ENCODE measurements around the gene IL19.
A peak's percentile ranks its signal among the peaks of the same experiment; 100 is the strongest.

Gene IL19

GRCh38 chr1:206824331-206824730, 53.8 kb downstream of the IL19 start:
- no peaks in the 10 kb centered on the region for H3K27me3 ChIP-seq (ENCODE audit: low read depth, low read length)
- no peak overlapping the region for H3K4me3 ChIP-seq (ENCODE audit: low read length)
- peaks cover 12% of the 10 kb centered on the region for H3K4me1 ChIP-seq (ENCODE audit: low read length)
- H3K27ac ChIP-seq (ENCODE audit: low read length) = no peak overlapping the region
- H3K79me2 ChIP-seq (ENCODE audit: low read length) = no peaks in the 10 kb centered on the region
- H3K36me3 ChIP-seq (replicated peaks; ENCODE audit: low read depth, low read length) = no peaks in the 10 kb centered on the region
- TF ChIP-seq EZH2phosphoT487 (IDR thresholded peaks at IDR 0.05; ENCODE audit: low read depth) = no peak
- no peak for TF ChIP-seq CTCF (IDR thresholded peaks at IDR 0.05; ENCODE audit: low read depth, low read length)
- H2AFZ ChIP-seq (ENCODE audit: low read depth, low read length) = no peak overlapping the region
- no peaks in the 10 kb centered on the region for H4K20me1 ChIP-seq (ENCODE audit: insufficient read depth, low read length)
- H3K9ac ChIP-seq (ENCODE audit: low read length) = no peak overlapping the region
- no peaks in the 10 kb centered on the region for H3K9me3 ChIP-seq (ENCODE audit: insufficient read depth, low read length)
- peak overlapping the region; percentile 22; the same call in 1 of the 2 replicates for H3K4me2 ChIP-seq (ENCODE audit: low read length)

GRCh38 chr1:206826394-206826793, 55.8 kb downstream of the IL19 start:
- Histone ChIP-seq H2AFZ (ENCODE audit: low read depth, low read length) (no peak overlapping the region), H3K9ac (ENCODE audit: low read length) (no peak overlapping the region), H3K4me1 (ENCODE audit: low read length) (peaks cover 20% of the 10 kb centered on the region), H3K4me3 (ENCODE audit: low read length) (no peak overlapping the region), H4K20me1 (ENCODE audit: insufficient read depth, low read length) (no peaks in the 10 kb centered on the region), H3K4me2 (ENCODE audit: low read length) (no peak overlapping the region), H3K36me3 (replicated peaks; ENCODE audit: low read depth, low read length) (no peaks in the 10 kb centered on the region), H3K9me3 (ENCODE audit: insufficient read depth, low read length) (no peaks in the 10 kb centered on the region), H3K79me2 (ENCODE audit: low read length) (no peaks in the 10 kb centered on the region), H3K27ac (ENCODE audit: low read length) (no peak overlapping the region), H3K27me3 (ENCODE audit: low read depth, low read length) (peaks cover 5% of the 10 kb centered on the region)
- no peak for TF ChIP-seq EZH2phosphoT487 (IDR thresholded peaks at IDR 0.05; ENCODE audit: low read depth)
- TF ChIP-seq CTCF (IDR thresholded peaks at IDR 0.05; ENCODE audit: low read depth, low read length) = no peak

GRCh38 chr1:206828061-206828460, 57.5 kb downstream of the IL19 start:
- H3K9me3 ChIP-seq (ENCODE audit: insufficient read depth, low read length) = no peaks in the 10 kb centered on the region
- no peak overlapping the region for H3K9ac ChIP-seq (ENCODE audit: low read length)
- H3K79me2 ChIP-seq (ENCODE audit: low read length) = no peaks in the 10 kb centered on the region
- H2AFZ ChIP-seq (ENCODE audit: low read depth, low read length) = no peak overlapping the region
- no peak overlapping the region for H3K4me2 ChIP-seq (ENCODE audit: low read length)
- peaks cover 21% of the 10 kb centered on the region for H3K4me1 ChIP-seq (ENCODE audit: low read length)
- no peak overlapping the region for H3K27ac ChIP-seq (ENCODE audit: low read length)
- H4K20me1 ChIP-seq (ENCODE audit: insufficient read depth, low read length) = no peaks in the 10 kb centered on the region
- H3K27me3 ChIP-seq (ENCODE audit: low read depth, low read length) = peaks cover 6% of the 10 kb centered on the region
- H3K4me3 ChIP-seq (ENCODE audit: low read length) = no peak overlapping the region
- no peaks in the 10 kb centered on the region for H3K36me3 ChIP-seq (replicated peaks; ENCODE audit: low read depth, low read length)
- TF ChIP-seq CTCF (IDR thresholded peaks at IDR 0.05; ENCODE audit: low read depth, low read length) (no peak), EZH2phosphoT487 (IDR thresholded peaks at IDR 0.05; ENCODE audit: low read depth) (no peak)

- no peak overlapping the region for H2AFZ ChIP-seq (ENCODE audit: low read depth, low read length)
- peaks cover 13% of the 10 kb centered on the region for H3K27me3 ChIP-seq (ENCODE audit: low read depth, low read length)
- no peak overlapping the region for H3K9ac ChIP-seq (ENCODE audit: low read length)
- H3K4me1 ChIP-seq (ENCODE audit: low read length) = peaks cover 24% of the 10 kb centered on the region
- no peaks in the 10 kb centered on the region for H3K36me3 ChIP-seq (replicated peaks; ENCODE audit: low read depth, low read length)
- H3K27ac ChIP-seq (ENCODE audit: low read length) = no peak overlapping the region
- no peaks in the 10 kb centered on the region for H3K79me2 ChIP-seq (ENCODE audit: low read length)
- no peaks in the 10 kb centered on the region for H4K20me1 ChIP-seq (ENCODE audit: insufficient read depth, low read length)
- H3K4me2 ChIP-seq (ENCODE audit: low read length) = no peak overlapping the region
- no peak for TF ChIP-seq EZH2phosphoT487 (IDR thresholded peaks at IDR 0.05; ENCODE audit: low read depth)
- TF ChIP-seq CTCF (IDR thresholded peaks at IDR 0.05; ENCODE audit: low read depth, low read length) = no peak
- no peaks in the 10 kb centered on the region for H3K9me3 ChIP-seq (ENCODE audit: insufficient read depth, low read length)
- no peak overlapping the region for H3K4me3 ChIP-seq (ENCODE audit: low read length)
Observed at GRCh38 chr1:206828765-206829164, 58.2 kb downstream of the IL19 start.
